Measurements from ENCODE around the gene AURKAIP1.

DNA sequence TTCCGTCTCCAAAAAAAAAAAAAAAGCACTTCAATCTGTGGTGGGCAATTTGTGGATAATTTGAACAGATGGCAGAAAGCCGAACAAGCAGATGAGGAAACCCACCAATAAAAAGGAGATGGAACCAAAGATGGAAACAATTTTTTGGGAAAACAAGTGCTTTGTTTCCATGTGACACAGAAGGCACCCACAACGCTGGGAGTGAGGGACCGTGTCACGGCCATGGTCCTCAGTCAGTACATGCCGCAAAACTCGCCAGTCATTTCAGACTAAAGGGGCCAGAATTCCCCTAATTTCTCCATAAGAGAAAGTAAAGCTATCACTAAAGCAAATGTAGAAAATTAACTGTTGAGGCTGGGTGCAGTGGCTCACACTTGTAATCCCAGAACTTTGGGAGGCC, 19.1 kb upstream of the AURKAIP1 start:
- TF ChIP-seq, protein P1, sequence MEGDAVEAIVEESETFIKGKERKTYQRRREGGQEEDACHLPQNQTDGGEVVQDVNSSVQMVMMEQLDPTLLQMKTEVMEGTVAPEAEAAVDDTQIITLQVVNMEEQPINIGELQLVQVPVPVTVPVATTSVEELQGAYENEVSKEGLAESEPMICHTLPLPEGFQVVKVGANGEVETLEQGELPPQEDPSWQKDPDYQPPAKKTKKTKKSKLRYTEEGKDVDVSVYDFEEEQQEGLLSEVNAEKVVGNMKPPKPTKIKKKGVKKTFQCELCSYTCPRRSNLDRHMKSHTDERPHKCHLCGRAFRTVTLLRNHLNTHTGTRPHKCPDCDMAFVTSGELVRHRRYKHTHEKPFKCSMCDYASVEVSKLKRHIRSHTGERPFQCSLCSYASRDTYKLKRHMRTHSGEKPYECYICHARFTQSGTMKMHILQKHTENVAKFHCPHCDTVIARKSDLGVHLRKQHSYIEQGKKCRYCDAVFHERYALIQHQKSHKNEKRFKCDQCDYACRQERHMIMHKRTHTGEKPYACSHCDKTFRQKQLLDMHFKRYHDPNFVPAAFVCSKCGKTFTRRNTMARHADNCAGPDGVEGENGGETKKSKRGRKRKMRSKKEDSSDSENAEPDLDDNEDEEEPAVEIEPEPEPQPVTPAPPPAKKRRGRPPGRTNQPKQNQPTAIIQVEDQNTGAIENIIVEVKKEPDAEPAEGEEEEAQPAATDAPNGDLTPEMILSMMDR (IDR thresholded peaks at IDR 0.05; ENCODE audit: low read depth, low read length, missing input control) = no peak
- TF ChIP-seq YY1 (IDR thresholded peaks at IDR 0.05) (no peak), RAD21 (IDR thresholded peaks at IDR 0.05) (no peak), HNF4G (IDR thresholded peaks at IDR 0.05) (no peak), FOXA1 (IDR thresholded peaks at IDR 0.05) (no peak), SP1 (IDR thresholded peaks at IDR 0.05) (no peak), JUND (IDR thresholded peaks at IDR 0.05) (no peak), TAF1 (conservative IDR thresholded peaks at IDR 0.05) (no peak), EGR1 (IDR thresholded peaks at IDR 0.05; ENCODE audit: low read depth in 2 of 2) (no peak), GABPA (IDR thresholded peaks at IDR 0.05 in 1 of 2, conservative IDR thresholded peaks at IDR 0.05 in 1 of 2) (no peak), RXRA (IDR thresholded peaks at IDR 0.05) (no peak)
- TF ChIP-seq, protein P2, sequence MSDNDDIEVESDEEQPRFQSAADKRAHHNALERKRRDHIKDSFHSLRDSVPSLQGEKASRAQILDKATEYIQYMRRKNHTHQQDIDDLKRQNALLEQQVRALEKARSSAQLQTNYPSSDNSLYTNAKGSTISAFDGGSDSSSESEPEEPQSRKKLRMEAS (IDR thresholded peaks at IDR 0.05) = no peak
- TF ChIP-seq, protein P3, sequence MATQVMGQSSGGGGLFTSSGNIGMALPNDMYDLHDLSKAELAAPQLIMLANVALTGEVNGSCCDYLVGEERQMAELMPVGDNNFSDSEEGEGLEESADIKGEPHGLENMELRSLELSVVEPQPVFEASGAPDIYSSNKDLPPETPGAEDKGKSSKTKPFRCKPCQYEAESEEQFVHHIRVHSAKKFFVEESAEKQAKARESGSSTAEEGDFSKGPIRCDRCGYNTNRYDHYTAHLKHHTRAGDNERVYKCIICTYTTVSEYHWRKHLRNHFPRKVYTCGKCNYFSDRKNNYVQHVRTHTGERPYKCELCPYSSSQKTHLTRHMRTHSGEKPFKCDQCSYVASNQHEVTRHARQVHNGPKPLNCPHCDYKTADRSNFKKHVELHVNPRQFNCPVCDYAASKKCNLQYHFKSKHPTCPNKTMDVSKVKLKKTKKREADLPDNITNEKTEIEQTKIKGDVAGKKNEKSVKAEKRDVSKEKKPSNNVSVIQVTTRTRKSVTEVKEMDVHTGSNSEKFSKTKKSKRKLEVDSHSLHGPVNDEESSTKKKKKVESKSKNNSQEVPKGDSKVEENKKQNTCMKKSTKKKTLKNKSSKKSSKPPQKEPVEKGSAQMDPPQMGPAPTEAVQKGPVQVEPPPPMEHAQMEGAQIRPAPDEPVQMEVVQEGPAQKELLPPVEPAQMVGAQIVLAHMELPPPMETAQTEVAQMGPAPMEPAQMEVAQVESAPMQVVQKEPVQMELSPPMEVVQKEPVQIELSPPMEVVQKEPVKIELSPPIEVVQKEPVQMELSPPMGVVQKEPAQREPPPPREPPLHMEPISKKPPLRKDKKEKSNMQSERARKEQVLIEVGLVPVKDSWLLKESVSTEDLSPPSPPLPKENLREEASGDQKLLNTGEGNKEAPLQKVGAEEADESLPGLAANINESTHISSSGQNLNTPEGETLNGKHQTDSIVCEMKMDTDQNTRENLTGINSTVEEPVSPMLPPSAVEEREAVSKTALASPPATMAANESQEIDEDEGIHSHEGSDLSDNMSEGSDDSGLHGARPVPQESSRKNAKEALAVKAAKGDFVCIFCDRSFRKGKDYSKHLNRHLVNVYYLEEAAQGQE (IDR thresholded peaks at IDR 0.05) = no peak
- TF ChIP-seq, protein P4, sequence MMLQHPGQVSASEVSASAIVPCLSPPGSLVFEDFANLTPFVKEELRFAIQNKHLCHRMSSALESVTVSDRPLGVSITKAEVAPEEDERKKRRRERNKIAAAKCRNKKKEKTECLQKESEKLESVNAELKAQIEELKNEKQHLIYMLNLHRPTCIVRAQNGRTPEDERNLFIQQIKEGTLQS (IDR thresholded peaks at IDR 0.05) = no peak

All from liver (tissue), 3 donors.